Measurements from ENCODE around the gene RANBP17.

GRCh38 chr5:171162596-171162995 lies 300.8 kb downstream of the RANBP17 start:
- TF ChIP-seq CTCF (IDR thresholded peaks at IDR 0.05; ENCODE audit: poor library complexity, severe bottlenecking), result no peak
- TF ChIP-seq POLR2AphosphoS5 (IDR thresholded peaks at IDR 0.05), result no peak
- TF ChIP-seq SMC3 (conservative IDR thresholded peaks at IDR 0.05; ENCODE audit: poor library complexity), result no peak
- TF ChIP-seq REST (IDR thresholded peaks at IDR 0.05; ENCODE audit: borderline replicate concordance), result no peak
- no peak for TF ChIP-seq EP300 (conservative IDR thresholded peaks at IDR 0.05; ENCODE audit: poor library complexity, severe bottlenecking)
- TF ChIP-seq EZH2 (IDR thresholded peaks at IDR 0.05; ENCODE audit: borderline replicate concordance, insufficient read depth, low read length, poor library complexity, severe bottlenecking), result no peak
- TF ChIP-seq TAF1 (IDR thresholded peaks at IDR 0.05; ENCODE audit: low read depth), result no peak
- TF ChIP-seq RAD21 (conservative IDR thresholded peaks at IDR 0.05), result no peak
